Measurements from ENCODE around the gene MX1.

The MX1 gene

GRCh38 chr21:41489329-41489728, 63.3 kb downstream of the MX1 start:
- no peak for DNase-seq (ENCODE audit: low read depth in 2 of 2)

- no peak for DNase-seq (ENCODE audit: low read depth in 2 of 2)
These were observed 64.3 kb downstream of the MX1 start for GRCh38 chr21:41490330-41490729.

- no peak for DNase-seq (ENCODE audit: low read depth in 2 of 2)
These were observed 65.4 kb downstream of the MX1 start for GRCh38 chr21:41491412-41491811.

DNA sequence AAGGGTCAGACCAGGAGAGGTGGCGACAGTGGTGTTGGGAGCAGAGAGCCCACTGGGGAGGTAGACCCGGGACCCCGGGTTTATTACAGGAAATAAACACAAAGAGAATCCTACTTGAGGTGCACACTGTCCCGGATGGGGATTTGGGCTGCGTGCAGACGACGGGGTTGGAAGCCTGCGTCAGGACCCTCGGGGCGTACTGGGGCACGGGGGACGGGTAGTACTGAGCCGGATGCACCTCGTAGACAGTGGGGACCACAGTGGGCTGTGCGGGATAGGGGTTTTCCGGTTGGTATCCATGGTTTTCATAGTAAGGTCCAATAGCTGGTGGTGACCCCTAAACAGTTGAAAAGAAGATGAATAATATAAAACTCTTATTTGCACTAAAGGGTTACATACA, 68.2 kb downstream of the MX1 start:
- no peak for DNase-seq (ENCODE audit: low read depth in 2 of 2)

- DNase-seq (ENCODE audit: low read depth in 2 of 2): no peak
These were observed 71.0 kb downstream of the MX1 start for GRCh38 chr21:41497008-41497407.

GRCh38 chr21:41497788-41498187, 71.7 kb downstream of the MX1 start:
- DNase-seq (ENCODE audit: low read depth in 2 of 2): no peak

DNA sequence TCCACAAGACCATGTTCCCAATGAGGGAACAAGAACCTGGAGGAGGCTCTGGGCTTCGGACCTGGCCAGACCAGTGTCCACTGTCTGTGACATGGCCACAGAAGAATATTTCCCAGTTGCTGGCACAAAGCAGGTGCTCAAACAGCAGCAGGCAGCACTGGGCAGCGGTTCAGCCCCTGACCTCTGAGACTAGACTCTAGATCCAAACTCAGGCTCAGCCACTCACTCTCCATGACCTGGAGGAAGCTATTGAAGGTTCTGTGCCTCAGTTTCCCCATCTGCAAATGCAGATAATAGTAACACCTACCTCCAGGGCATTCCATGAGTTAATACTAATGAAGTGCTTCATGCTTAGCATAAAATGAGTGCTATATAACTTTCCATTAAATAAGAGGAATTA, 73.9 kb downstream of the MX1 start:
- no peak for DNase-seq (ENCODE audit: low read depth in 2 of 2)

GRCh38 chr21:41500363-41500762, 74.3 kb downstream of the MX1 start:
- no peak for DNase-seq (ENCODE audit: low read depth in 2 of 2)

GRCh38 chr21:41500931-41501381, 74.9 kb downstream of the MX1 start:
- DNase-seq (ENCODE audit: low read depth in 2 of 2): no peak

DNA sequence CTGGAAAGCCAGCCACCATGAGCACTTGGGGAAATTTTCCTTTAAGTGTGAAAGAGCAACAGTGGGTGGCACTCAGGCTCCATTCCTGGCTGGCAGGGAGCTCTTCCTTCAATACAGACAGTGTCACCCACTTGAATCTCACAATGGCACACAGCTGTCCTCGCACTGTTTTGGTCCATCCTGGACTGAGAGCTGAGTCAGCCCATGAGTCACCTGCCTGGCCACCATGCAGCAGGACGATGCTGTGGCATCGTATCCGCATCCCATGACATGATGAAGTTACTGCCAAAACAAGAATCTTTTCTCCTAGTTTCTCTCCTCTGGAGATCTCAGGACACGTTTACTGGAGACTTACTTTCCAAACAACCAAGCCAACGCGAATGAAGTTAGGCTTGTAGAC, 75.9 kb downstream of the MX1 start:
- no peak for DNase-seq (ENCODE audit: low read depth in 2 of 2)

GRCh38 chr21:41503331-41503730, 77.3 kb downstream of the MX1 start:
- DNase-seq (ENCODE audit: low read depth in 2 of 2): no peak

DNA sequence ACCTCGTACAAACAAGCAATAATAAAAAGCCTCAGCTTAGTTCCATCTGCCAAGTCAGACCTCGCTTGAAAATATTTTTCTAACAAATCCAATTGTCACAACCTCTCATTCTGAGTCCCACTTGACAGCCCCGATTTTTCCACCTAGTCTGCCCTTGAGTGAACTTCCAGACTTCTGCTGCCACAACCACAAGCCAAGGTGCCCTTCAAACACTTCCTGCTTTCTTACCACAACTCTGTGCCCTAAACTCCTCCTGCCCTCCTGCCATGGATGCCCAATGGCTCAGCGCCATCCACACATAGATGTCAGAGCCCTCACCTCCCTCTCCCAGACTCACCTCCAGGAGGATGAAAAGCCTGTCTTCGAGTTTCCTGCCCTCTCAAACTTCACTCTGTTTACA, 78.0 kb downstream of the MX1 start:
- no peak for DNase-seq (ENCODE audit: low read depth in 2 of 2)

- no peak for DNase-seq (ENCODE audit: low read depth in 2 of 2)
These were observed 80.1 kb downstream of the MX1 start for GRCh38 chr21:41506005-41506594.

DNA sequence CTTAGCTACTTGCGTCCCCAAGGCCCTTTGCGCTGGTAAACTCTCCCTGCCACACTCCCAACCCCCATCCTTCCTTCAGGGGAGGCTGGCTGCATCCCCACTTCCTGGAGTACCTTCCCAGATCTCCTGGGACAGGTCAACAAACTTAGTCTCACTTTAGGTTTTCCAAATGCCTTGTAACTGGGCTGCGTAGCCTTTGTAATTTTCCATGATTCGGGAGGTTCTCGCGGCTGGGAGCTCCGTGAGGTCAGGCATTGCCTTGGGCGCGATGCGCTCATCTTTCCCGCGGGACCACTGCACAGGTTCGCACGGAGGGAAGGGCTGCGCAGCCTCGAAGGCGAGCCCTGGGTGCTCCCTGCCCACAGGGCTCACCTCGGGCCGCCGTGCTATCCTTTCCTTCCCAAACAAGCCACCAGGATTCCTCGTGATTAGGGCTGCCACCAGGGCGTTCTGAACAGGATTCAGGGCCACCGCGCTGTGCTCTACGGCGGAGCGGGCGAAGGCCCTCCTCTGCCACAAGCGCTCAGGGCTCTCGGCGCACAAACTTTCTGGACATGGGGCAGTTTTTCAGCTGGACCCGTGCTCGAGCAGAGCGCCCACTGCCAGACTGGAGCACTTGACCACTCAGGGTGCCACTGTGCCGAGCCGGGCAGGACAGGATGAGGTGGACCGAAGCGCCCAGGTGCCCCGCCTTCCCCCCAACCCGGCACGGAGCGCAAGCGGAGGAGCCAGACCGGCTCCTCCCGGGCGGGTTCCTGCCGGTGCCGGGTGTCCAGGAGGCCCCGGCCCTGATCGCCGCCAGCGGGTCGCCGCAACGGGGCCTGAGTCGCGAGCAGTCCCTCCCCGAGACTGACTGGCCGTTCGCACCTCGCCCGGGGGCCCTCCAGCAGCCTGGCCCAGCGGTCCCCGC, 80.8 kb downstream of the MX1 start:
- no peak for DNase-seq (ENCODE audit: low read depth in 2 of 2)

GRCh38 chr21:41507521-41508414, 81.7 kb downstream of the MX1 start, which contains the start of gene TMPRSS2:
TMPRSS2 (minus strand) TSS chr21:41508158; CDS start chr21:41498133, 10,025 bp downstream.
- no peak for DNase-seq (ENCODE audit: low read depth in 2 of 2)

GRCh38 chr21:41508415-41509144, 82.5 kb downstream of the MX1 start:
- no peak for DNase-seq (ENCODE audit: low read depth in 2 of 2)
